Ishikawa (cell line): ENCODE data around the gene UBL4A.

Source experiments
- MAX ChIP-seq: IDR thresholded peaks from 2 replicates; pipeline ENCODE4 v1.6.1; 2012
- USF1 ChIP-seq: IDR thresholded peaks from 2 replicates; pipeline ENCODE4 v1.6.1; 2012

- TF ChIP-seq MAX: no peak
- no peak for TF ChIP-seq USF1
Measured at GRCh38 chrX:154526901-154527675, 40.7 kb upstream of the UBL4A start.
